Osteoblast (primary cell): ENCODE measurements around the gene GALNT2. TPM values are rescaled to one million over a fixed set of nuclear protein-coding genes. Genes with fewer than 3 reads are reported as not detected.

Experiments used
- DNase-seq: peaks from one replicate; pipeline ENCODE4 v3.0.0; 2011; ENCODE audit warnings: low spot score, mixed read lengths; ENCODE audit not compliant: insufficient read length; ENCODE audit errors: missing footprints
- H2AFZ ChIP-seq: 2 replicates; pipeline ENCODE4 v1.6.0; 2011; ENCODE audit warnings: mild to moderate bottlenecking, low read length
- H3K27ac ChIP-seq: 2 replicates; pipeline ENCODE4 v1.5.1; 2011; ENCODE audit warnings: mild to moderate bottlenecking, low read depth, low read length, moderate library complexity
- H3K27me3 ChIP-seq: 2 replicates; pipeline ENCODE4 v1.6.0; 2012; ENCODE audit warnings: mild to moderate bottlenecking, control low read depth, inconsistent platforms, low read length, moderate library complexity; ENCODE audit not compliant: insufficient read depth
- H3K36me3 ChIP-seq: 2 replicates; pipeline ENCODE4 v1.5.1; 2011; ENCODE audit warnings: mild to moderate bottlenecking, low read length, control low read depth, moderate library complexity; ENCODE audit not compliant: insufficient read depth
- H3K4me1 ChIP-seq: 2 replicates; pipeline ENCODE4 v1.5.1; 2011; ENCODE audit warnings: mild to moderate bottlenecking, low read length, control low read depth, moderate library complexity; ENCODE audit not compliant: insufficient read depth
- H3K4me2 ChIP-seq: 2 replicates; pipeline ENCODE4 v1.6.0; 2011; ENCODE audit warnings: mild to moderate bottlenecking, low read length; ENCODE audit not compliant: insufficient read depth
- H3K4me3 ChIP-seq: fragments of 200-600 bp; sonication (generic); 3 replicates; pipeline ENCODE4 v1.5.1; 2012; ENCODE audit warnings: mild to moderate bottlenecking, low read length, inconsistent platforms; ENCODE audit not compliant: insufficient read depth
- H3K79me2 ChIP-seq: 2 replicates; pipeline ENCODE4 v1.6.0; 2012; ENCODE audit warnings: mild to moderate bottlenecking, low read length, control low read depth, inconsistent platforms; ENCODE audit not compliant: insufficient read depth
- H3K9me3 ChIP-seq: 2 replicates; pipeline ENCODE4 v1.5.1; 2011; ENCODE audit warnings: low read depth, low read length, control low read depth
- H4K20me1 ChIP-seq: 2 replicates; pipeline ENCODE4 v1.6.0; 2012; ENCODE audit warnings: mild to moderate bottlenecking, low read length, control low read depth; ENCODE audit not compliant: insufficient read depth
- CTCF ChIP-seq: IDR thresholded peaks from 2 replicates; pipeline ENCODE4 v1.5.1; 2011; ENCODE audit warnings: mild to moderate bottlenecking, low read depth, low read length, moderate library complexity; ENCODE audit errors: extremely low read depth
- total RNA-seq: library from RNA; depleted of rRNA; stranded (reverse); fragments of >200 nt; gene quantifications from 2 replicates; pipeline ENCODE4 v1.2.3, GENCODE V29; 2012

Gene GALNT2
- total RNA-seq, 1 donor, result 83.2 TPM

GRCh38 chr1:230226007-230226800 is 159.2 kb downstream of the GALNT2 start:
- Histone ChIP-seq H3K4me2 (no peak overlapping the region), H4K20me1 (peaks cover 3% of the 10 kb centered on the region), H2AFZ (no peak overlapping the region), H3K27ac (no peak overlapping the region), H3K9me3 (no peaks in the 10 kb centered on the region), H3K27me3 (no peaks in the 10 kb centered on the region), H3K4me1 (peaks cover 6% of the 10 kb centered on the region), H3K79me2 (peaks cover 39% of the 10 kb centered on the region), H3K36me3 (no peaks in the 10 kb centered on the region), H3K4me3 (no peak overlapping the region)
- TF ChIP-seq CTCF, result no peak
- DNase-seq, result no peak

- DNase-seq, result no peak
- Histone ChIP-seq H3K9me3 (no peaks in the 10 kb centered on the region), H3K4me2 (no peak overlapping the region), H2AFZ (no peak overlapping the region), H3K36me3 (no peaks in the 10 kb centered on the region), H4K20me1 (peaks cover 3% of the 10 kb centered on the region), H3K27ac (no peak overlapping the region), H3K79me2 (peaks cover 40% of the 10 kb centered on the region), H3K4me1 (peaks cover 12% of the 10 kb centered on the region), H3K4me3 (no peak overlapping the region), H3K27me3 (no peaks in the 10 kb centered on the region)
- TF ChIP-seq CTCF, result no peak
These were observed 159.8 kb downstream of the GALNT2 start for GRCh38 chr1:230226814-230227213.

DNA sequence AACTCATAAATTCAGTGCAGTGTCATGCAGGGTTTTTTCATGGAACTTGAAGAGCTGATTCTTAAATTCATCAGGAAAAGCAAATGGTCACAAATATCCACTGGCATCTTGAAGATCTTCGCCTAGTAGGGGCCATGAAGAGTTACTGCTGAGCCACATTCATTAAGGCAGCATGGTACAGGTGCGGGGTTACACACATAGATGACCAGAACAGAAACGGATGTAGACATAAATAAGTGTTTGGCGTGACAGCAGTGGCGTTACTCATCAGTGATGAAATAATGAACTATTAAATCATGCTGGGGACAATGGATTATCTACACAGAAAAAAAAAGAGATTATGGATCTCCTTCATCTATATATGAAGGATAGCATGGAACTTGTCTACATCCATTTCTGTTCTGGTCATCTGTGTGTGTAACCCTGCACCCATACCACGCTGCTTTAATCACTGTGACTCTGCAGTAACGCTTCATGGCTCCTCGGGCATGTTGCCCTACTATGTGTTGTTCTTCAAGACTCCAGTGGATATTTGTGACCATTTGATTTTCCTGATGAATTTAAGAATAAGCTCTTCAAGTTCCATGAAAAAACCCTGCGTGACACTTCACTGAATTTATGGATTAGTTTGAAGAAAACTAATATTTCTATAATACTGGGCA is 161.3 kb downstream of the GALNT2 start:
- Histone ChIP-seq H2AFZ (no peak overlapping the region), H4K20me1 (peaks cover 3% of the 10 kb centered on the region), H3K4me1 (peaks cover 21% of the 10 kb centered on the region), H3K4me2 (no peak overlapping the region), H3K79me2 (peaks cover 40% of the 10 kb centered on the region), H3K27ac (no peak overlapping the region), H3K27me3 (no peaks in the 10 kb centered on the region), H3K9me3 (no peaks in the 10 kb centered on the region), H3K36me3 (no peaks in the 10 kb centered on the region), H3K4me3 (no peak overlapping the region)
- no peak for TF ChIP-seq CTCF
- no peak for DNase-seq

- H3K27me3 ChIP-seq, result no peaks in the 10 kb centered on the region
- H3K4me1 ChIP-seq, result peaks cover 21% of the 10 kb centered on the region
- H3K4me3 ChIP-seq, result no peak overlapping the region
These were observed 163.2 kb downstream of the GALNT2 start for GRCh38 chr1:230230273-230230672.

More at GRCh38 chr1:230230273-230230672, 163.2 kb downstream of the GALNT2 start:
- Histone ChIP-seq H4K20me1 (peaks cover 3% of the 10 kb centered on the region), H3K79me2 (peaks cover 35% of the 10 kb centered on the region), H3K4me2 (no peak overlapping the region), H3K36me3 (no peaks in the 10 kb centered on the region), H3K9me3 (no peaks in the 10 kb centered on the region), H3K27ac (peak overlapping the region; percentile 90), H2AFZ (no peak overlapping the region)
- TF ChIP-seq CTCF, result no peak
- DNase-seq, result no peak
